Measurements from ENCODE around the gene ELOA2. TPM values are rescaled to one million over a fixed set of nuclear protein-coding genes. Genes with fewer than 3 reads are reported as not detected.
"Not testable (repeated sequence)": the region's sequence is repeated elsewhere in the genome, so short reads cannot be mapped to it uniquely, and the experiment has no call there.

The ELOA2 gene
- polyA plus RNA-seq, 1 experiment, result not detected

DNA sequence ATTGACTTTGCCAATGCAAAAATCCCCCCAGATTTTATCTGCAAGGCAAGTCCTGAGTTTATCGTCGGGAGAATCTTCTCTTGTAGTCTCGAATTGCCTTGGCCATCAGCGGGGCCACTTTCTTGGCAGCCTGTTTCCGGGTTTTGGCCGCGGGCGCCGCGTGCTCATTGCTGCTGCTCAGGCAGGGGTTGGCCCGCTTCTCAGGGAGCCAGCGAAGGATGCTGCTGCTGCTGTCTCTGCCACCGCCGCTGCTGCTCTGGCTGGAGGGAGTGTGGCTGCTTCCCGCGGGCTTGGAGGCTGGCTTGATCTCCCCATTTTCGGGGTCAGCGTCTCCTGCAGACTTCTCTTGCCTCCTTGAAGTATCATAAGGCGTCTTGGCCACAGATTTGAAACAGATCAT lies 2.5 kb downstream of the ELOA2 start:
- TF ChIP-seq, protein P1, sequence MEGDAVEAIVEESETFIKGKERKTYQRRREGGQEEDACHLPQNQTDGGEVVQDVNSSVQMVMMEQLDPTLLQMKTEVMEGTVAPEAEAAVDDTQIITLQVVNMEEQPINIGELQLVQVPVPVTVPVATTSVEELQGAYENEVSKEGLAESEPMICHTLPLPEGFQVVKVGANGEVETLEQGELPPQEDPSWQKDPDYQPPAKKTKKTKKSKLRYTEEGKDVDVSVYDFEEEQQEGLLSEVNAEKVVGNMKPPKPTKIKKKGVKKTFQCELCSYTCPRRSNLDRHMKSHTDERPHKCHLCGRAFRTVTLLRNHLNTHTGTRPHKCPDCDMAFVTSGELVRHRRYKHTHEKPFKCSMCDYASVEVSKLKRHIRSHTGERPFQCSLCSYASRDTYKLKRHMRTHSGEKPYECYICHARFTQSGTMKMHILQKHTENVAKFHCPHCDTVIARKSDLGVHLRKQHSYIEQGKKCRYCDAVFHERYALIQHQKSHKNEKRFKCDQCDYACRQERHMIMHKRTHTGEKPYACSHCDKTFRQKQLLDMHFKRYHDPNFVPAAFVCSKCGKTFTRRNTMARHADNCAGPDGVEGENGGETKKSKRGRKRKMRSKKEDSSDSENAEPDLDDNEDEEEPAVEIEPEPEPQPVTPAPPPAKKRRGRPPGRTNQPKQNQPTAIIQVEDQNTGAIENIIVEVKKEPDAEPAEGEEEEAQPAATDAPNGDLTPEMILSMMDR (IDR thresholded peaks at IDR 0.05; ENCODE audit: insufficient read depth, low read depth, low read length), result no peak
- DNase-seq (ENCODE audit: low read depth), result no peak
- CTCF ChIA-PET, result no interaction called here
- POLR2A ChIA-PET, result no interaction called here
- Histone ChIP-seq H3K4me3 (ENCODE audit: low read depth, low read length) (no peak overlapping the region), H3K36me3 (ENCODE audit: control insufficient read depth, insufficient read depth, low read length) (no peaks in the 10 kb centered on the region), H3K27me3 (ENCODE audit: control insufficient read depth, insufficient read depth, low read length) (no peaks in the 10 kb centered on the region)

DNA sequence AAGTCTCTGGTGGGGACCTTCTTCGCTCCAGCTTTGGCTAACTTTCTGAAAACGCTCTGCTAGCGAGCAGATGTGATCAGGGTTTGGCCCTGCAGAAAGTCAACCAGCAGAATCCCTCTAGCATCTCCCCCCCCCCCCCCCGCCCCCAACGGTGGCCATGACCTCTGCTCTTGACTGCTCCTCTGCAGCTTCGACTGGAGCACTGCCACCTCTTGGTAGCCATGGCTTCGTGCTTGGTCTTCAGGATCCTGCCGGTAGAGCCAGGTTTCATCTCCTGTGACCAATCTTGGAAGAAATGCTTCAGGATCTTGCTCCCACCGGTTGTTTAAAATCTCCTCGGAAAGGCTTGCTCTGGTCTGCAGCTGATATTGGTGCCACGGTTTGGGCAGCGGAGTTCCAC lies 4.5 kb downstream of the ELOA2 start:
- H3K4me3 ChIP-seq (ENCODE audit: low read depth, low read length); POLR2A ChIA-PET; DNase-seq (ENCODE audit: low read depth); H3K27me3 ChIP-seq (ENCODE audit: control insufficient read depth, insufficient read depth, low read length); H3K36me3 ChIP-seq (ENCODE audit: control insufficient read depth, insufficient read depth, low read length): not testable (repeated sequence)
- CTCF ChIA-PET, result interaction anchor here (1.3 kb wide), 1 partner anchor 174 kb away, joined by 3 read pairs; no protein-coding TSS in a partner anchor

DNA sequence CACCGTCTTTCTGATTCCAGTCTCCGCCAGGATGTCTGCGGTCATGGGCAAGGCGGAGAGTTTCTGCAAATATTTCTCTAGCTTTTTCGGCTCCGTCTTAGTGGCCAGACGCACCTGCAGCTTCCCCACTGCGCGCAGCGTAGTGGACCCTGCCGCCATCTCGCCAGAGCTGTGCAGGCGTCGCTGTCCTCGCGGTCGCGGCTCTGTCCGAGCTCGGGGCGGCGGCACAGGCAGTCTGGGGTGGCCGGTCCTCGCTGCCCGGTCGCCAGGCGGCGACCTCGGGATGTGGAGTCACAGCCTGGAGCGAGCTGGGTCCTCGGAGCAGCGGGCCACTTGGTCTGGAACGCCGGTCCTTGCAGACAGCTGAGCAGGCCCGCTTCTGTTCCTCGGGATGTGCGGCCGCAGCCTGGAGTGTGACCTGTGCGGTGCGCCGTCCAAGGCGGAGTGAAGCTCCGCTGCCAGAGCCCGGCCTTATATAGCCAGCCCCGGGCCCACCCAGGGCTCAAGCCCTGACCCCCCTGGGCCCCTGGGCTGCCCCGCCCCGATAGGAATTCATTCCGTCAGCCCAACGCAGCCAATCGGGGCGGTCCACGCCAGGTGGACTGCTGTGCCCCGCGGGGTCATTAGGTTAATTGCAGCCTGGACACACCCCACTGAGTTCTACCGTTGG lies 5.6 kb downstream of the ELOA2 start:
- POLR2A ChIA-PET; H3K4me3 ChIP-seq (ENCODE audit: low read depth, low read length); CTCF ChIA-PET; H3K36me3 ChIP-seq (ENCODE audit: control insufficient read depth, insufficient read depth, low read length); DNase-seq (ENCODE audit: low read depth); H3K27me3 ChIP-seq (ENCODE audit: control insufficient read depth, insufficient read depth, low read length): not testable (repeated sequence)

DNA sequence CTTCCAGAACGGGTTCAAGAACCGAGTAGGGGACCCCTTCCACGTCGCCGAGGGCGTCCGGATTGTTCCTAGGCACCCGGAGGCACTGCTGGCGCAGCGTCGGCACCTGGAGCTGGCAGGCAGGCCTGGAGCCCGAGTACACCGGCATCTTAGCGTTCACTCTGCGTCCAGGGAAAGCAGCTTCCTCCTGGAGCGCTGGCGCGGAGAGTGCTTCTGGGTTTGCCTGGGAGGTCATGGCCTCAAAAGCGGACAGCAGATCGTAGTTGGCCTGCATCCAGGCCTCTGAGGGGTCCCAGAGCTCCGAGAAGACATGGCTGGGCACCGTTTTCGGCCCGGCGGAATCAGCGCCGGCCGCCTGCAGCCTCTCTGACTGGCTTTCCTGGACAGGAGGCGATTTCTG lies 6.7 kb downstream of the ELOA2 start:
- DNase-seq (ENCODE audit: low read depth); H3K36me3 ChIP-seq (ENCODE audit: control insufficient read depth, insufficient read depth, low read length); CTCF ChIA-PET; POLR2A ChIA-PET; H3K27me3 ChIP-seq (ENCODE audit: control insufficient read depth, insufficient read depth, low read length); H3K4me3 ChIP-seq (ENCODE audit: low read depth, low read length): not testable (repeated sequence)

DNA sequence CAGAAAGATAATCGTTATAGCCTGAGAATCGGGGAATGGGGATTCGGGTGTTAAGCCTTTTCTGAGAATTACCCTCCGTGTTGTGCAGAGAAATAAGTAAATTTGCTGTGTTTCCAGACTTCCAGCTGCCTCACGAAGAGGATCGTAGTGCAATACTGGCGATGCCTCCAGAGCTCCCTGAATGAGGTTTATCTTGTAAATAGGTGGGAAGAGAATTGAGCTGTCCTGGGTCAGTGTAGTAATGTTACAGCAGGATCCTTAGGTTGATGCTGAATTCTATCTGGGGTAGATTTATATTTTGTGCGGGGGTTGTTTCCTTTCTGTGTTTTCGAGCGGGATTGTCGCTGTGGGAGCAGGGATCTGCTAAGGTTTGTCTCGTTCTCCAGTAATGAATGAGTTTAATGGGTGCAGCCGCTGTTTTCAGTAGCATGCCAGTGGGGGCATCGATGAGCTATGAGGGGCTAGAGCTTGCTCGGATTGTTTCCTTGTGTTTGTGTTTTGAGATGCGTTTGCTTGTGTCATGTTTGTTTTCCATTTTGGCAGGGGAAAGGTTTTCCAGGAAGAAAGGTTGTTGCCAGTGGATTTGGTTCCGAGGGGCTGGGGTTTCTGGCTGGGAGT lies 9.8 kb downstream of the ELOA2 start:
- H3K4me3 ChIP-seq (ENCODE audit: low read depth, low read length); CTCF ChIA-PET; H3K36me3 ChIP-seq (ENCODE audit: control insufficient read depth, insufficient read depth, low read length); POLR2A ChIA-PET; H3K27me3 ChIP-seq (ENCODE audit: control insufficient read depth, insufficient read depth, low read length); DNase-seq (ENCODE audit: low read depth): not testable (repeated sequence)

DNA sequence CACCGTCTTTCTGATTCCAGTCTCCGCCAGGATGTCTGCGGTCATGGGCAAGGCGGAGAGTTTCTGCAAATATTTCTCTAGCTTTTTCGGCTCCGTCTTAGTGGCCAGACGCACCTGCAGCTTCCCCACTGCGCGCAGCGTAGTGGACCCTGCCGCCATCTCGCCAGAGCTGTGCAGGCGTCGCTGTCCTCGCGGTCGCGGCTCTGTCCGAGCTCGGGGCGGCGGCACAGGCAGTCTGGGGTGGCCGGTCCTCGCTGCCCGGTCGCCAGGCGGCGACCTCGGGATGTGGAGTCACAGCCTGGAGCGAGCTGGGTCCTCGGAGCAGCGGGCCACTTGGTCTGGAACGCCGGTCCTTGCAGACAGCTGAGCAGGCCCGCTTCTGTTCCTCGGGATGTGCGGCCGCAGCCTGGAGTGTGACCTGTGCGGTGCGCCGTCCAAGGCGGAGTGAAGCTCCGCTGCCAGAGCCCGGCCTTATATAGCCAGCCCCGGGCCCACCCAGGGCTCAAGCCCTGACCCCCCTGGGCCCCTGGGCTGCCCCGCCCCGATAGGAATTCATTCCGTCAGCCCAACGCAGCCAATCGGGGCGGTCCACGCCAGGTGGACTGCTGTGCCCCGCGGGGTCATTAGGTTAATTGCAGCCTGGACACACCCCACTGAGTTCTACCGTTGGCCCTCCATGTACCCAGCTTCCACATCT lies 11.5 kb downstream of the ELOA2 start:
- DNase-seq (ENCODE audit: low read depth); CTCF ChIA-PET; POLR2A ChIA-PET; H3K27me3 ChIP-seq (ENCODE audit: control insufficient read depth, insufficient read depth, low read length); H3K36me3 ChIP-seq (ENCODE audit: control insufficient read depth, insufficient read depth, low read length); H3K4me3 ChIP-seq (ENCODE audit: low read depth, low read length): not testable (repeated sequence)

DNA sequence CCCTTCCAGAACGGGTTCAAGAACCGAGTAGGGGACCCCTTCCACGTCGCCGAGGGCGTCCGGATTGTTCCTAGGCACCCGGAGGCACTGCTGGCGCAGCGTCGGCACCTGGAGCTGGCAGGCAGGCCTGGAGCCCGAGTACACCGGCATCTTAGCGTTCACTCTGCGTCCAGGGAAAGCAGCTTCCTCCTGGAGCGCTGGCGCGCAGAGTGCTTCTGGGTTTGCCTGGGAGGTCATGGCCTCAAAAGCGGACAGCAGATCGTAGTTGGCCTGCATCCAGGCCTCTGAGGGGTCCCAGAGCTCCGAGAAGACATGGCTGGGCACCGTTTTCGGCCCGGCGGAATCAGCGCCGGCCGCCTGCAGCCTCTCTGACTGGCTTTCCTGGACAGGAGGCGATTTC lies 12.6 kb downstream of the ELOA2 start:
- H3K36me3 ChIP-seq (ENCODE audit: control insufficient read depth, insufficient read depth, low read length); POLR2A ChIA-PET; DNase-seq (ENCODE audit: low read depth); H3K27me3 ChIP-seq (ENCODE audit: control insufficient read depth, insufficient read depth, low read length); H3K4me3 ChIP-seq (ENCODE audit: low read depth, low read length); CTCF ChIA-PET: not testable (repeated sequence)

DNA sequence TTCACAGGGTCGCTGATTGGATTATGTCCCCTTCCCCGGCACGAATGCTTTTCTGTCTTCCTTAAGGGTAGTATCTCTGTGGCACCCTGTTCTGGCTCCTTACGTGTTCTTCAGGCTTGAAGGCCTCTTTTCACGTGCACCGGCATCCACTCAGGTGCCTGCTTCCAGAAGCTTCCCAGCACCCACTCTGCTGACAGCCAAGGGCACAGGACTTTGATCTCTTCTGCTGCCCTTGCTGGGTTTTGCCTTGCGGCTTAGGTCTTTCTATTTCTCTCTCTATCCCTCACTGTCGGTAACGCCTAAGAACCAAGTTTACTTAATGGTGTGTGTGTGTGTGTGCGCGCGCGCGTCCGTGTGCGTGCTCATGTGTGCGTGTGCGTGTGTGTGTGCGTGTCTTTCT lies 14.7 kb downstream of the ELOA2 start:
- POLR2A ChIA-PET; CTCF ChIA-PET; H3K4me3 ChIP-seq (ENCODE audit: low read depth, low read length); DNase-seq (ENCODE audit: low read depth); H3K27me3 ChIP-seq (ENCODE audit: control insufficient read depth, insufficient read depth, low read length); H3K36me3 ChIP-seq (ENCODE audit: control insufficient read depth, insufficient read depth, low read length): not testable (repeated sequence)

DNA sequence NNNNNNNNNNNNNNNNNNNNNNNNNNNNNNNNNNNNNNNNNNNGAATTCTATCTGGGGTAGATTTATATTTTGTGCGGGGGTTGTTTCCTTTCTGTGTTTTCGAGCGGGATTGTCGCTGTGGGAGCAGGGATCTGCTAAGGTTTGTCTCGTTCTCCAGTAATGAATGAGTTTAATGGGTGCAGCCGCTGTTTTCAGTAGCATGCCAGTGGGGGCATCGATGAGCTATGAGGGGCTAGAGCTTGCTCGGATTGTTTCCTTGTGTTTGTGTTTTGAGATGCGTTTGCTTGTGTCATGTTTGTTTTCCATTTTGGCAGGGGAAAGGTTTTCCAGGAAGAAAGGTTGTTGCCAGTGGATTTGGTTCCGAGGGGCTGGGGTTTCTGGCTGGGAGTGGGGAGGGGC lies 15.6 kb downstream of the ELOA2 start:
- H3K4me3 ChIP-seq (ENCODE audit: low read depth, low read length); H3K36me3 ChIP-seq (ENCODE audit: control insufficient read depth, insufficient read depth, low read length); DNase-seq (ENCODE audit: low read depth); CTCF ChIA-PET; H3K27me3 ChIP-seq (ENCODE audit: control insufficient read depth, insufficient read depth, low read length); POLR2A ChIA-PET: not testable (repeated sequence)

Other genes starting within 250 kb of the ELOA2 start
- 5.5 and 5.6 TPM in 2 replicates for gene PIAS2, start 118.1 kb downstream of the ELOA2 start, polyA plus RNA-seq (2011; rRNA removed)
- gene KATNAL2, start 118.0 kb downstream of the ELOA2 start, polyA plus RNA-seq (2011; rRNA removed), result 1.3 and 1.8 TPM in 2 replicates
- gene HDHD2, start 114.9 kb upstream of the ELOA2 start, polyA plus RNA-seq (2011; rRNA removed), result 10.4 and 14.8 TPM in 2 replicates
- 11.1 and 31.7 TPM in 2 replicates for gene IER3IP1, start 140.7 kb upstream of the ELOA2 start, polyA plus RNA-seq (2011; rRNA removed)
- gene SKOR2, start 216.0 kb upstream of the ELOA2 start, polyA plus RNA-seq (2011; rRNA removed), result not detected in 2 replicates